NK-92 treated with Interleukin-12 subunit alpha and Interleukin-12 subunit beta, amount 100 ng/mL, for 24 hours (cell line): Measurements from ENCODE around the gene MAGI2.
"Not testable (repeated sequence)": the region's sequence is repeated elsewhere in the genome, so short reads cannot be mapped to it uniquely, and the experiment has no call there.

Experiments
- DNase-seq: peaks from one replicate; lab custom pipeline; 2025; lab: John Stamatoyannopoulos, UW

The MAGI2 gene

DNA sequence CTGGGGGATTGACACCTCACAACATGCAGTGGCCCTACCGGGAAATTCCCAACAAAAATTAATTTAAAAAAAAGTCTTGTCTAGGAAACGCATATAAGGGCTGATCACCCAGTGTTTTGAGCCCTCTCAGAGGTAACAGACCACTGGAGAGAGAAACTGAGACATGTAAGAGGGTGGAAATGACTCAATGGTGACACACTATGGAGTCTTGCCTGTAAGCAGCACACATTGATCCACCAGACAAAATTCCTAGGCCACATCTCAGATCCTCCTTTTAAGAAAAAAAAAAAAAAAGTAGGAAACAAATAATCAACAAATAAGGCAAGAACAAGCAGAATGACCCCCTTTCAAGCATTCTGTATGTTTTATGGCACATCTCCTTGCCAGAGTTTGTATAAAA lies 296.2 kb downstream of the MAGI2 start:
- no peak for DNase-seq

- no peak for DNase-seq
These were observed 303.6 kb downstream of the MAGI2 start for GRCh38 chr7:79149831-79150230.

DNA sequence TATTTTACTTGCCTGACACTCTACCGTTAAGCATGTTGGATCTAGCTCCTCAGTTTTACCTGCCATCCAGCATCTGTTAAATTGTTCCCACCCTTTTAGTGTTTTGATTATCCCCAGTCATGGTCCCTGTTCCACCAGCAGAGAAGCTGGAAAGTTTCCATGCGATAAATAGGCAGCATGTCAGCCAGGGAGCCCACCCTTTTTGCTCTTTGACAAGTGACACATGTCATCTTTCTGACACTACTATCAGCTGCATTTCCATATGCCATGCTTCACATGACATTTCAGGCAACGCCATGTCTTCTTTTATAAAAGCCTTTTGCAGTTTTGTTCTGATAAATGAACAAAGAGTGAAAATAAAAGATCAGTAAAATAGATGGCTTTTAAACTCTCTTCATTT lies 310.8 kb downstream of the MAGI2 start:
- DNase-seq: no peak

DNA sequence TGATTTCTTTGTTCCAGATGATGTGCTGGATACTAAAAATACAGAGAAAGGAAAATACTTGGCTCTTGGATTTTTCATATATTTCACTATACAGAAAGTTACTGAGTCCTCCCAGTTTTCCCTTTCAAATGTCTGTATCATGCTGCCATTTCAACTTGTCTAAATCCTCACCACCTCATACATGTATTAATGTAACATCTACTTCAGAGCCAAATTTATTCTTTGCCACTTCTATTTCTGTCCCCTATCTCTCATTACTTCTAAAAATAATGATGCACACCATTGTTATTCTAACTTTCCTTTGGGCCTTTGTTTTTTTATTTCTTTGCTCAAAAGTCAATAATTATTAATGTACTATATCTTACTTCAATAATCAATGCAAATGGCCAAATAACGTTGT lies 312.2 kb downstream of the MAGI2 start:
- no peak for DNase-seq

- DNase-seq: no peak
These were observed 315.5 kb downstream of the MAGI2 start for GRCh38 chr7:79137942-79138341.

GRCh38 chr7:79132844-79133451 lies 320.5 kb downstream of the MAGI2 start:
- no peak for DNase-seq

- no peak for DNase-seq
These were observed 322.8 kb downstream of the MAGI2 start for GRCh38 chr7:79130715-79131114.

GRCh38 chr7:79124331-79124730 lies 329.1 kb downstream of the MAGI2 start:
- DNase-seq: no peak

GRCh38 chr7:79118143-79118542 lies 335.3 kb downstream of the MAGI2 start:
- DNase-seq: no peak

- DNase-seq: no peak
These were observed 357.1 kb downstream of the MAGI2 start for GRCh38 chr7:79096361-79096805.

- DNase-seq: no peak
These were observed 360.0 kb downstream of the MAGI2 start for GRCh38 chr7:79093421-79093820.

DNA sequence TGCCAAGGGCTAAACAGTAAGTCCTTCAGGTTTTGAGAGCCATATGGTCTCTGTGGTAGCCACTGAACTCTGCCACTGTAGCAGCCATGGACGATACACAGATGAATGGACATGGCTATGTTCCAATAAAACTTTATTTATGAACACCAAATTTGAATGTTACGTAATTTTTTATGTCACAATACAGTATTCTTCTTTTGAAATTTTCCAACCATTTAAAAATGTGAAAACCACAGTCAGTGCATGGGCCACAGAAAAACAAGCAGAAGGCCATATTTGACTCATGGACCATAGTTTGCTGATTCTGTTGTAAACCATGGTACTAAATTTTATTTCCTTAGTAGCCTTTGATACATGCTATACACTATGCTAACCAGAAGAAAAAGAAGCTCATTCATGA lies 361.8 kb downstream of the MAGI2 start:
- no peak for DNase-seq

DNA sequence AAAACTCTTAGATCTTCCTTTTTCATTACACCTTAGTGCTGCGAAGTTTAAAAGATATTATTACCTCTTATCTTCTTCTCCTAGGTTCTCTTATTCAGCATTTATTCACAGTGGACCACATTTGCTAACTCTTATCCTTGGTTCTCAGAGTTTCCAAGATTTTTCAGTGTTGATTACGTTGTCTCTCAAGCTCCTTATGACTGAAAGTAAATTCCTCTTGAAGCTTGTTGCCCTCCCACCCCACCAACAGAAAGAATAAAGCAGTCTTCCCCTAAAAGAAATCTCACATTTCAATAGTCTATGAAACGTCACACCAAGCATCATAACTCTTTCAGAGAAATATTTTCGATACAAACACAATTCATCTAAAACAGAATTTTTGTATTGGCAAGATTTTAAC lies 362.5 kb downstream of the MAGI2 start:
- no peak for DNase-seq

GRCh38 chr7:79090543-79090942 lies 362.9 kb downstream of the MAGI2 start:
- DNase-seq: no peak

DNA sequence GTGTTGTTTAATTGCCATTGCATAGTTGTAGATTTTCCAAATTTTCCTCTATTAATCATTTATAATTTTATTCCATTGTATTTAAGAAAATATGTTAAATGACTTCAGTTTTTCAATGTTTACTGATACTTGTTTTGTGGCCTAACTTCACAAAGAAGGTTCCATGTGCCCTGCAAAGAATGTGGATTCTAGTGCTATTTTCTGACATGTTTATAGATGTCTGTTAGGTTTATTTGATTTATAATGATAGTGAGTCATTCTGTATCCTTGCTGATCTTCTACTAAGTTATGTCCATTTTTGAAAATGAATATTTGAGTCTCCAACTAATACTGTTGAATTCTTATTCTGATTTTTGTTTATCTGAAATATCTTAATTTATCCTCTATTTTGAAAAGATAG lies 369.0 kb downstream of the MAGI2 start:
- DNase-seq: no peak

DNA sequence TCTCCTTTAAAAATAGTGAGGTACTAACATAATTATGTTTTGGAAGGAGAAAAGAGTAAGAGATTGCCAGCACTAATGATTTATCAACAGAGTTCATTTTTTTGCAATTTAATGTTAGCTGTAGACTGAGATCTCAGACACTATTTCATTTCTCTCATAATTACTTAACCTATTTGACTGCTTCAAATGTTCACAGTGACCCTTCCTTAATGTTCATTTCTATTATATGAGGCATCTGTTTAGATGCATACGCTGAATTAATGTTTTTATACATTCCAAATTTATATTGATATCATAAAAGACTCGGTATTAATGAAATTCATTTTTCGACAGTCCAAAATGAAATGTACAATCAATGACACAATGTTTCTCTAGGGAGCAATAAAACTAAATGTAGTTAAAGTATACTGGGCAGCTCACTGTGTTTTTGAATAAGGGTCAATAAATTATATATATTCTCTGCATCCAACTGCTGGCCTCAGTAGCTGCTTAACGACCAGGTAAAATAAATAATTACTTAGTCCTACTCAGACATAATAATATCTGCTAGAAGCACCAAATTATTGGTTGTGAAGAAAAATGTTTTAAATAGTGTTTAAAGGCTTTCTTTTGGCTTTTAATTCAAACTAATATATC lies 373.4 kb downstream of the MAGI2 start:
- DNase-seq: no peak

DNA sequence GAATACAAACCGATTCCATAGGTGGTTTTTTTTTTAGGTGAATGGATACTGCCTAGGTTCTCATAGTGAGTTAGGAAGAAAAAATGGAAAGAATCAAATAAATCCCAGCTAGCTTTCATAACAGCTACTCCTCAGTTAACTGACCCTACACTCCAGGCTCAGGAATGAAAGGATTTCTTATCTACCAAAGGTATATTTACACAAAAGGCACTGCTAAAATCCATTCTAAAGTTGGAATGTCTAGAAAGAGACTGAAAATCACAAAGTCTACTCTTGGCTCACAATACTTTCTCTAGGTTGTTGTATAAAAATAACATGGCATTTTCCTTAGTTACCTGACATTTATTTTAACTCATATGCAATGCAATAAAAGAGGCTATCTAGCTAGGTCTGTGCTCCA lies 375.2 kb downstream of the MAGI2 start:
- DNase-seq: no peak

DNA sequence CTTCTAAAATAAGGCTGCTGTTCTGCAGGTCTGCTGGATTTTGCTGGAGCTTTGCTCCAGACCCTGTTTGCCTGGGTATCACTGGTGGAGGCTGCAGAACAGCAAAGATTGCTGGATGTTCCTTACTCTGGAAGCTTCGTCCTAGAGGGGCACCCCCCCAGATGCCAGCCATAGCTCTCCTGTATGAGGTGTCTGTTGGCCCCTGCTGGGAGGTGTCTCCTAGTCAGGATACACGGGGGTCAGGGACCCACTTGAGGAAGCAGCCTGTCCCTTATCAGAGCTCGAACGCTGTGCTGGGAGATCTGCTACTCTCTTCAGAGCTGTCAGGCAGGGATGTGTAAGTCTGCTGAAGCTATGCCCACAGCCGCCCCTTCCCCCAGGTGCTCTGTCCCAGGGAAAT lies 382.3 kb downstream of the MAGI2 start:
- not testable (repeated sequence) for DNase-seq

DNA sequence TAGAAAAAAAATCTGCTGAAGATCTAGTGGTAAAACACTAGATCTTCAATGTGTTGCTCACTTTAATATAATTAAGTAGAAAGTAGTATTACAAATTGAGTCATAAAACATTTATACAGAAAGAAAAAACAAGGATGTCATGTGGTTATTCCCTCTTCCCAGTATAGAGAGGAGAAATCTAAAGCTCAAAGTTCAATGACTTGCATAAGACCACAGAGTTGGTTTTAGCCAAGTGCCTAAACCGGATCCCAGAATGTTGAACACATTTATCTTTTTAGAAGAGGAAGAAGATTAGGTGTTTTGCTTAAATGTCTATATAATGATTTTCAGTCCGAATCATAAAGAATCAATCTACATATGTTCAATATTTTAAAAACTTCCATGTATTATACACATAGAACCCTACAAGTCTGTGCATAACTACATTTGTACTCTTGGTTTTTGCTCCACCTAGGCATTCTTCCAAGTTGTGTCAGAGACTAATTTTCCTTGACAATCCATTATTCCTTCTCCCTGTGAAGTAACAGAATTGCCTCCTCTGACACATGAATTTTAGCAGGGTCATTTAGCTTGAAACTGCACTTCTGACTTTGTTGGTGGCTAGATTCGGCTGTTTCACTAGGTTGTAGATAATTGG lies 389.2 kb downstream of the MAGI2 start:
- DNase-seq: no peak

GRCh38 chr7:79063019-79063698 lies 390.3 kb downstream of the MAGI2 start:
- DNase-seq: no peak

- no peak for DNase-seq
These were observed 393.0 kb downstream of the MAGI2 start for GRCh38 chr7:79060498-79060897.

GRCh38 chr7:79055722-79056415 lies 397.6 kb downstream of the MAGI2 start:
- DNase-seq: no peak
